T-helper 22 cell (primary cell): Measurements from ENCODE around the gene FHDC1.

Experiments used
- DNase-seq: peaks from one replicate; pipeline ENCODE4 v3.0.0-alpha.2; 2020; ENCODE audit warnings: low read depth

The FHDC1 gene

GRCh38 chr4:152981278-152981677 is 45.2 kb downstream of the FHDC1 start:
- DNase-seq: no peak

- no peak for DNase-seq
Measured at GRCh38 chr4:152981842-152982241, 45.7 kb downstream of the FHDC1 start.

- DNase-seq: no peak
Measured at GRCh38 chr4:152983221-152983620, 47.1 kb downstream of the FHDC1 start.

- DNase-seq: no peak
Measured at GRCh38 chr4:152983774-152984411, 47.8 kb downstream of the FHDC1 start.

- DNase-seq: no peak
Measured at GRCh38 chr4:152988721-152989553, 52.8 kb downstream of the FHDC1 start.

GRCh38 chr4:152989554-152989970 is 53.4 kb downstream of the FHDC1 start:
- no peak for DNase-seq

DNA sequence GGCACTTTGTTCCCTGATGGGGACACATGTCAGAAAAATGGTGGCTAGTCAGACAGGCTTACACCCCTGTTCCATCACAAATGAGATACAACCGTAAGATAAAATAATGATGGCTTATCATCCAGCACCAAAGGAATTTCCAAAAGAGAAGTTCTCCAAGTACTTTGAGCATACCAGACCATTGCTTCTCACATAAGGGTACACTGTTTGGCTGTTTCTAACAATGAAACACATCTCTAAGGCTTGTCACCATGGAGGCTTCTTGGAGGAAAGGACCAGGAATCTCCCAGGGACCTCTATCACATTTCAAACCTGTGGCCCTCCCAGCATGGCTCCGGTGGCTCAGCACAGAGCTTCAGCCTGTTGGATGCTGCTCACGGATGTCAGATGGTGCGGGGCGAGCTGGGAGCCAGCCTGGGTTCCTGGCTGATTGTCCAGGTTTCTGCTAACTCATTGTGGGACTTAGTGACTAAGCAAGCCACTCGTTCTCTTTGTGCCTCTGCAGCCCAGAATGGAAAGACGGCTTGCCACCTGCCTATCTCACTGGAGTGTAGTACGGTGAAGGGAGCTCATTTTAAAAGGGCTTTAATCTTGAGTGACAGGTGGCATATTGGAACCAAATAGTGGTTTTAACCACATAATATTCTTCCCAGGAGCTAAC is 54.5 kb downstream of the FHDC1 start:
- DNase-seq: no peak

- no peak for DNase-seq
Measured at GRCh38 chr4:152991398-152991797, 55.3 kb downstream of the FHDC1 start.

- no peak for DNase-seq
Measured at GRCh38 chr4:152992027-152992426, 55.9 kb downstream of the FHDC1 start.

DNA sequence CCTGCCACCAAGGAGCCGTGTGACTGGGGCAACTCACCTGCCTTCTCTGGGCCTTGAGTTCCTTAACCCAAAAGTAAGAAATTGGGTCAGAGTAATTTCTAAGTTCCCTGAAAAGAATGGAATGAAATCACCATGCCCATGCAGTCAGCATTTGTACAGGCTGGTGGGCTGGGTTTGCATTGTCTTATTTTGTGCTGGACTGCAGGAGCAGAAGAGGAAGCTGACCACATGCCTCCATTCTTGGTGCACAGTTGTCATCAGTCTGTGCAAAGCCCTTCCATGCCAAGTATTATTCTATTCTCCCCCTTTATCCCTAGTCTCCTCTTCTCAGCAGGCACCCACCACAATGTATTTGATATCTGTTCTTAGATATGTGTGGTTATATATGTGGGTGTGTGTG is 56.3 kb downstream of the FHDC1 start:
- no peak for DNase-seq

GRCh38 chr4:152994038-152994437 is 57.9 kb downstream of the FHDC1 start:
- DNase-seq: no peak

DNA sequence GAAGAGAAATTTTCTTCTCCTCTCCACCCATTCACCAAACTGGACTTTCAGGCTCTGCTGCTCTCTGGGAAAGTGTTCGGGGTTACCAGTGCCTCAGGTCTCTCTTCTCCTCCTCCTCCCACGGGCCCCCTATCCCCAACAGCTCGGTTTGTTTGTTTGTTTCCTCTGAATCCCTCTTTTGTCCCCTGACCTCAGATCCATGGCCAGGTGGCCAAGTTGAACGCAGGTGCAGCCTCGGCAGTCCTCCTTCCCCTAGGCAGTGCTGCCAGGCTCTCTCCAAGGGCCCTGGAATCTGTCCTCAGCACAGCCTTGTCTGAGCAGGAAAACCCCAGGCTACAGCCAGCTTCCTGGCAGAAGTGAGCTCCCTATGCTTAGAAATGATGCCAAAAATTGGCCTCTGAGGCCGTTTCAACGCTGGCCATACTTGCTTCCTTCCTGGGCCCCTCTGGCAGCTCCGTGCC is 60.0 kb downstream of the FHDC1 start:
- DNase-seq: no peak

DNA sequence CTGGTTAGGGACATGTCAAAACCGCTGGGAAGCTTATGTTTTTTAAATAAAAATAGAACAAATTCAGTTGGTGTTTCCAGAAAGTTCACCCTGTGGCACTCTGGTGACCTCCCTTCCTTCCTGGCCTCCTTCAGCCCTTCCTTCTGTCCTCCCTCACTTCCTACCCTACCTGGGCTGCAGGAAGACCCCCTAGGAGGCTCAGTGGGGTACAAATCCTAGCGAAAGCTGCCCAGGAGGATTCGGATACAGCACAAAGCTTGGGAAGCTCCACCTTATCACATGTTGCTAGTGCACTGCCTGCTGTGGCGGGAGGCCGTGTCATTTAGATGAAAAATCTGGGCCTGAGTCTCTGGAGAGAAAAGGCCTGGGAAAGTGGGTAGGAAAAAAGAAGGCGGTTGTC is 60.5 kb downstream of the FHDC1 start:
- DNase-seq: no peak

DNA sequence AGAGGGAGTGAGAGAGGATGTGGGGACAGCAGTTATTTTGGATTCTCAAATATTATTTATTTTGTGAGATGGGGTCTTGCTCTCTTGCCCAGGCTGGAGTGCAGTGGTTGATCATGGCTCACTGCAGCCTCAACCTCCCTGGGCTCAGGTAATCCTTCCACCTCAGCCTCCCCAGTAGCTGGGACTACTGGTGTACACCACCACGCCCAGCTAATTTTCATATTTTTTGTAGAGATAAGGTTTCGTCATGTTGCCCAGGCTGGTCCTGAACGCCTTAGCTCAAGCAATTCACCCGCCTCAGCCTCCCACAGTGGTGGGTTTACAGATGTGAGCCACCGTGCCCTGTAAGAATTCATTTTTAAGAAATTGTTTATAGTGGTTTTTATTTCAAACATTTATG is 61.2 kb downstream of the FHDC1 start:
- no peak for DNase-seq

DNA sequence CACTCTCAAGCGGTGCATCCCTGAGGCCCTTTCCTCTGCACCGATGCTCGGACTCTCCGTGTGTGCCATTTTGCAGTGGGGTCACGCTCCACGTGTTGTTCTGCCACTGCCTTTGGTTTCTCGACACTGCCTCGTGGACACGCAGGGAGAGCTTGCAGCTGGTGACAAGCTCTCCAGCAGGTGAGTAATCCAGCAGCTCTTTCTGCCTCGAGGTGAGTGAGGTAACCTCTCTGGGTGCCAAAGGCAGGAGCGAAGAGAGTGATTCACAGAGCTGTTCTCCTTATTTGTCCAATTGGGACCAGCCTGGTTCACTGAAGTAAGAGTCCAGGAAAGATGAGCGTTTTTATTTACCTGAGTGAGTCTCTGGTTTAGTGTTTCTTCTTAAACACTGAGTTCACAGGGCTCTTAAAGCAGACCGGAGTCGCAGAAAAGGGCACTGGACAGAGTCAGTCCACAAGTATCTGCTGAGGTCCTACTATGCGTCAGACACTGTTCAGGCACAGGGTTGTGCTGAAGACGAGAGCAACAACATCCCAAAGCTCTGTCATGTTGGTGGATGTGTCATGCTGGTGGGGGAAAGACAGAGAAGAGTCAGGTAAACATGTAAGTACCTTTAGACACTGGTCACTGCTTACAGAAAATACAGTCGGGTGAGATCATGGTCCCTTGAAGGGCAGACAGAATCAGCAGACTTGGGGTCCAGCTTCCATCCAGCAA is 61.8 kb downstream of the FHDC1 start:
- DNase-seq: no peak

- no peak for DNase-seq
Measured at GRCh38 chr4:152998861-152999260, 62.7 kb downstream of the FHDC1 start.

DNA sequence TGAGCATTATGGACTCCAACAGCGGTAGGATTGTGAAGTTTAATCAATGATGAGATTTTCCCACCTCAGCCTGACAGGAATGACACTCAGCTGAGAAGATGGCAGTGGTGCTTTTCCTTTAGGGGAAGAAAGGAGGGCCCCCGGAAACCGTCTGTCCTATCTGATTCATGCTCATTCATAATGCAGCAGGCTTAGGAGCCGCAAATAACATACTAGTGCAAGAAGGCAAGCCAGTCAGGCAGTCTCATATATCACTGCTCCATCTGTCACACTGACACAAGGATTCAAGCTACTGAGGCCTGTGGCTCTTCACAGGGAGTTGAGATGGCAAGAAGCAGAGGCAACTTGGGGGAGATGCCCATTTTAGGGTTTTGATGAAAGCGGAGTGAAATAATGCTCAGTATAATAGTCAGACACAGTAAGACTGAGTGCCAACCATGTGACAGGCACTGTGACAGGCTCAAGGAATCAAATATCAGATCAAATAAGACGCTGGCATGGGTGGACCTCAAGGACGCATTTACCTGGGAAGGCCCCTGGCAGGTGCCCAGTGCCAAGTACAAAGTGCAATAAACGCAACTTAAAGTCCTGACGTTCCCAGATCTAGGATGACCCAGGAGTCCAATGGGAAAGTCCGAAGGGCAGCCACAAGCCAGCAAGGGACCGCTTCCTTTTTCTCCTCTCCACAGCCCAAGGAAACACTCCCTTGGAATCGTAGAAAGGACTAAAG is 63.4 kb downstream of the FHDC1 start:
- no peak for DNase-seq

DNA sequence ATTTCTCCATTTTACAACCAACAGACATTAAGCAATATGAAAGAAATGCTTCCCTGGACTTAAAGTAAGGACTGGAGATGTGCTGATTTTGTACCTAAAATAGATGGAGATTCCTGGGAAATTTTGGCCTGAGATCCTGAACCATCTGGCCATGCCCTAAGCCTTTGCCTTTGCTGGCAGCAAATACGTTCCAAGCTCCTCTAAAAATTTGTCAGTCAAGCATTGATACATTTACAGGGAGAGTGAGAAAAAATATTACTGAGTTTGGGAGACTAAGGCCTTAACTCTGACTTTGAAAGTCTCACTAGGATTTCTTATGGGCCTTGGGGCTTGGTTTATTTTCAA is 63.9 kb downstream of the FHDC1 start:
- no peak for DNase-seq

DNA sequence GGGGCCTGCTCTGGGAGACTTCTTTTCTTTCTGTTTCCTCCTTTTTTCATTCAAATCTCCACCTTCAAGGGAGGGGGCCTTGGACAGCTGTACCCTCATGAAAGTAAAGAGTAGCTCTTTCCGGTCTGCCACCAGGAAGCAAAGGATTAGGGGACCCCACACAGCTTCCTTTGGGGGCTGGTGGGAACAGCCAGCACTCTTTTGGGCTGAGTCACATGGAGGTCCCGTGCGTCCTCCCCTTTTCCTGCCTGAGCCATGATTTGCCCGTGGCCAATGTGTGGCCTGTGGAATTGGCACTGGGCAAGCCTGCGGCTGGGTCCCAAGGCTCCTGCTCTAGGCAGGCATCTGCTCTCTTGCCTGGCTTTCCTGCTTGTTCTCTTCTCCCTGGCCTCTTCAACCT is 65.5 kb downstream of the FHDC1 start:
- no peak for DNase-seq

- no peak for DNase-seq
Measured at GRCh38 chr4:153002110-153002509, 66.0 kb downstream of the FHDC1 start.

DNA sequence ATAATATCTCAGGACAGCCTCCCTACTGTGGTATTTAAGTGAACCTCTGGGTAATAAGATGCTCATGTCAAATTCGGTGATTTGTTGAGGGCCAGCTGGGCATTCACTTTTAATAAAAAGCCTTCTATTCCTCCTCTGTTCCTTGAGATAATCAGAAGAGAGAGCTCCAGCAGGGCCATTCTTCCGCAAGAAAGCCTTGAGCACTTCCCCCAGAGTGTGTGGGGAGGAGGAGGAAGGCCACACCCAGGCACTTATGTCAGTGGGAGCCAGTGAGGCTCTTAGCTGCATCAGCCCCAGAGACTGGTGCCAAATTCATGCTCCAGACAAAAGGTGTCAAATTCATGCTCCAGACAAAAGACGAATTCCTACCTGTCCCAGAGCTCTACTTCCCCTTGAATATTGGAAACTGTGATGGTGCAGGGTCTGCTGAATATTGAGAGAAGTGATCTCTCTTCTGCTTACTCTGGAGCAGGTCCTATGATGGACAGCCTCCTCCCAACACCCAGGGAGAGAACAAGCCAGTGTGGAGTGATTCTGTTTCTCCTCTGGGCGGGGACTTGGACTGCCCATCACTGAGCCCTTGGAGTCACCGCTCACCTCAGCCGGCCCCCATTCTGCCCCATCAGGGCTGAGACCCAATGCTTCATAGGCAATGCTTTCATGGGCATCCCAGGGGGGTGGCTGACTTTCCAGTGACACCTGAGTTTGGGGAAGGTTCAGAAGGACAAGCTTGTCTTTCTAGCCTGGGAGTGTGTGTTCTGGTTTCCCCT is 68.1 kb downstream of the FHDC1 start:
- DNase-seq: no peak
